Measurements from ENCODE around the gene PCARE.

PCARE gene

GRCh38 chr2:29046321-29046720 is 28.0 kb downstream of the PCARE start:
- in situ Hi-C loops (cut with MboI; ENCODE audit: low sequenced_read_pairs, unreplicated experiment), result no loop called here
- no peak for DNase-seq (ENCODE audit: low spot score)
- TF ChIP-seq CTCF (IDR thresholded peaks at IDR 0.05; ENCODE audit: borderline replicate concordance, control extremely low read depth, extremely low read depth, insufficient read depth, missing control alignments), result no peak

GRCh38 chr2:29044459-29044858 is 29.9 kb downstream of the PCARE start:
- in situ Hi-C loops (cut with MboI; ENCODE audit: low sequenced_read_pairs, unreplicated experiment), result no loop called here
- no peak for DNase-seq (ENCODE audit: low spot score)
- TF ChIP-seq CTCF (IDR thresholded peaks at IDR 0.05; ENCODE audit: borderline replicate concordance, control extremely low read depth, extremely low read depth, insufficient read depth, missing control alignments), result no peak

- DNase-seq (ENCODE audit: low spot score), result no peak
- TF ChIP-seq CTCF (IDR thresholded peaks at IDR 0.05; ENCODE audit: borderline replicate concordance, control extremely low read depth, extremely low read depth, insufficient read depth, missing control alignments), result no peak
- in situ Hi-C loops (cut with MboI; ENCODE audit: low sequenced_read_pairs, unreplicated experiment), result no loop called here
These were observed 31.7 kb downstream of the PCARE start for GRCh38 chr2:29042561-29043075.

- DNase-seq (ENCODE audit: low spot score), result no peak
- TF ChIP-seq CTCF (IDR thresholded peaks at IDR 0.05; ENCODE audit: borderline replicate concordance, control extremely low read depth, extremely low read depth, insufficient read depth, missing control alignments), result no peak
- in situ Hi-C loops (cut with MboI; ENCODE audit: low sequenced_read_pairs, unreplicated experiment), result no loop called here
These were observed 33.1 kb downstream of the PCARE start for GRCh38 chr2:29041161-29041660.

- in situ Hi-C loops (cut with MboI; ENCODE audit: low sequenced_read_pairs, unreplicated experiment), result no loop called here
- no peak for DNase-seq (ENCODE audit: low spot score)
- TF ChIP-seq CTCF (IDR thresholded peaks at IDR 0.05; ENCODE audit: borderline replicate concordance, control extremely low read depth, extremely low read depth, insufficient read depth, missing control alignments), result no peak
These were observed 33.8 kb downstream of the PCARE start for GRCh38 chr2:29040552-29040951.

GRCh38 chr2:29039718-29040480 is 34.4 kb downstream of the PCARE start:
- no peak for TF ChIP-seq CTCF (IDR thresholded peaks at IDR 0.05; ENCODE audit: borderline replicate concordance, control extremely low read depth, extremely low read depth, insufficient read depth, missing control alignments)
- in situ Hi-C loops (cut with MboI; ENCODE audit: low sequenced_read_pairs, unreplicated experiment), result no loop called here
- no peak for DNase-seq (ENCODE audit: low spot score)

All from GM13976 (cell line).